HL-60/S4 treated with retinoic acid at 250 ng/mL for 4 days and 3 days (cell line): Measurements from ENCODE around the gene OR4C6.

Experiments
- in situ Hi-C: fragments of 300-500 bp; cut with MboI; formaldehyde crosslinking; loops from 2 replicates; pipeline ENCODE4 v1.7.0; 2022; ENCODE audit warnings: low sequenced_read_pairs

OR4C6 gene

GRCh38 chr11:55661901-55662300, at the start of gene OR4C6:
Gene OR4C6, plus strand, starts transcription at chr11:55662201. Its CDS starts 2,966 bp downstream, at chr11:55665167.
- in situ Hi-C loops: no loop called here

GRCh38 chr11:55624531-55624930, 37.5 kb upstream of the OR4C6 start:
- in situ Hi-C loops: no loop called here

- in situ Hi-C loops: no loop called here
Measured at GRCh38 chr11:55634813-55635212, 27.2 kb upstream of the OR4C6 start, which contains the start of gene OR4P4. Gene OR4P4, plus strand, starts transcription at chr11:55635113.

- in situ Hi-C loops: no loop called here
Measured at GRCh38 chr11:55648027-55648426, 14.0 kb upstream of the OR4C6 start, which contains the start of gene OR4S2. Gene OR4S2, plus strand, starts transcription at chr11:55648327. Its CDS starts 2,577 bp downstream, at chr11:55650904.

GRCh38 chr11:55652560-55652959, 9.4 kb upstream of the OR4C6 start:
- in situ Hi-C loops: no loop called here

- in situ Hi-C loops: no loop called here
Measured at GRCh38 chr11:55655096-55655495, 6.9 kb upstream of the OR4C6 start.

GRCh38 chr11:55658031-55658573, 3.9 kb upstream of the OR4C6 start:
- in situ Hi-C loops: no loop called here

GRCh38 chr11:55658608-55659007, 3.4 kb upstream of the OR4C6 start:
- in situ Hi-C loops: no loop called here

GRCh38 chr11:55669376-55669775, 7.4 kb downstream of the OR4C6 start:
- in situ Hi-C loops: no loop called here

GRCh38 chr11:55673860-55674259, 11.9 kb downstream of the OR4C6 start:
- in situ Hi-C loops: no loop called here

- in situ Hi-C loops: no loop called here
Measured at GRCh38 chr11:55697817-55698216, 35.8 kb downstream of the OR4C6 start.

GRCh38 chr11:55701429-55701828, 39.4 kb downstream of the OR4C6 start:
- in situ Hi-C loops: no loop called here

GRCh38 chr11:55707029-55707428, 45.0 kb downstream of the OR4C6 start:
- in situ Hi-C loops: no loop called here

GRCh38 chr11:55714982-55715888, 53.2 kb downstream of the OR4C6 start:
- in situ Hi-C loops: no loop called here
